K562 (cell line): ENCODE measurements around the gene KIF26B. TPM values are rescaled to one million over a fixed set of nuclear protein-coding genes. Genes with fewer than 3 reads are reported as not detected.

ENCODE experiments used
- ATAC-seq: fragments of 200-7000 bp; cut with Tn5 transposase; 3 replicates; pipeline ENCODE4 v1.9.1; 2020; ENCODE audit warnings: moderate library complexity
- BruUV-seq: library from RNA; stranded (reverse); fragments of 400-500 nt; replicated peaks from 2 replicates; lab custom pipeline; 2021; lab: Mats Ljungman, UMichigan
- CTCF ChIA-PET: fragments of 300-600 bp; formaldehyde crosslinking; extraction: SDS; loops from one replicate; lab custom pipeline; 2021; ENCODE audit warnings: low intra/inter-chr PET ratio; lab: Yijun Ruan, JAX
- POLR2A ChIA-PET: fragments of 300-600, 350-650 bp; sonication (Branson Sonifier 250); formaldehyde crosslinking; extraction: SDS; loops from one replicate; lab custom pipeline; 2021; ENCODE audit warnings: antibody characterized with exemption, inconsistent platforms; lab: Yijun Ruan, JAX
- DNase-seq, 4 experiments: peaks; one replicate each; pipeline versions ENCODE4 v3.0.0 to v3.0.0-alpha.2; 2011 to 2018; ENCODE audit warnings: low spot score in 3 of 4, mixed read lengths in 3 of 4; ENCODE audit errors: extremely low read depth in 1 of 4
- FAIRE-seq: peaks from 2 replicates; lab custom pipeline; 2011; peaks lifted over from hg19 to GRCh38; lab: Jason Lieb, UNC
- H2AFZ ChIP-seq: 2 replicates; pipeline ENCODE4 v1.6.0; 2011; ENCODE audit warnings: low read depth, low read length, control low read depth, inconsistent platforms
- H3K27ac ChIP-seq: fragments of 200-600 bp; 3 replicates; pipeline ENCODE4 v1.8.0; 2011; ENCODE audit warnings: low read depth, mild to moderate bottlenecking, control low read depth, inconsistent platforms, low read length, moderate library complexity, mixed read lengths; ENCODE audit errors: extremely low read depth
- H3K27me3 ChIP-seq, 2 experiments: fragments of 300-600 bp in 1 of 2; 2 replicates in 1 of 2; 3 replicates in 1 of 2; pipeline versions ENCODE4 v1.6.0 to v1.8.0; 2011; ENCODE audit warnings: inconsistent platforms in 2 of 2, low read length in 2 of 2, mild to moderate bottlenecking in 1 of 2, mixed read lengths in 1 of 2, moderate library complexity in 1 of 2; ENCODE audit not compliant: control insufficient read depth in 2 of 2, insufficient read depth in 2 of 2
- H3K36me3 ChIP-seq: fragments of 300-600 bp; 3 replicates; pipeline ENCODE4 v1.8.0; 2011; ENCODE audit warnings: mild to moderate bottlenecking, low read length, inconsistent platforms; ENCODE audit not compliant: control insufficient read depth, insufficient read depth
- H3K4me1 ChIP-seq, 2 experiments: fragments of 200-600 bp in 1 of 2; replicated peaks in 1 of 2; 2 replicates in 1 of 2; 3 replicates in 1 of 2; pipeline versions ENCODE4 v1.5.1 to v1.8.0; 2011; ENCODE audit warnings: inconsistent platforms in 2 of 2, low read length in 2 of 2, mild to moderate bottlenecking in 1 of 2, mixed read lengths in 1 of 2, moderate library complexity in 1 of 2; ENCODE audit not compliant: control insufficient read depth in 2 of 2, insufficient read depth in 2 of 2
- H3K4me2 ChIP-seq: 2 replicates; pipeline ENCODE4 v1.6.1; 2011; ENCODE audit warnings: low read length, control low read depth, inconsistent platforms, mixed read lengths; ENCODE audit not compliant: insufficient read depth
- H3K4me3 ChIP-seq: fragments of 200-600 bp; sonication (generic), shearing (Covaris generic); 2 replicates; pipeline ENCODE4 v1.5.1; 2016; ENCODE audit warnings: control low read depth, inconsistent platforms
- H3K79me2 ChIP-seq: fragments of 200-600 bp; 3 replicates; pipeline ENCODE4 v1.8.0; 2011; ENCODE audit warnings: low read length, inconsistent platforms; ENCODE audit not compliant: control insufficient read depth, insufficient read depth
- H3K9ac ChIP-seq, 2 experiments: 2 replicates each; pipeline versions ENCODE4 v1.6.0 to v1.6.1; 2011; ENCODE audit warnings: low read depth in 2 of 2, low read length in 2 of 2, control low read depth in 1 of 2, inconsistent platforms in 1 of 2, mild to moderate bottlenecking in 1 of 2, mixed read lengths in 1 of 2; ENCODE audit not compliant: insufficient read depth in 1 of 2
- H3K9me1 ChIP-seq: one replicate; pipeline ENCODE4 v1.6.0; 2011; ENCODE audit warnings: inconsistent platforms, mild to moderate bottlenecking, low read length, moderate library complexity; ENCODE audit not compliant: control insufficient read depth, insufficient read depth
- H3K9me3 ChIP-seq: replicated peaks from 2 replicates; pipeline ENCODE4 v1.5.1; 2011; ENCODE audit warnings: low read depth, low read length, inconsistent platforms; ENCODE audit not compliant: control insufficient read depth, insufficient read depth
- H4K20me1 ChIP-seq: replicated peaks from 2 replicates; pipeline ENCODE4 v1.6.1; 2011; ENCODE audit warnings: low read length, inconsistent platforms, mixed read lengths; ENCODE audit not compliant: control insufficient read depth, insufficient read depth
- BMI1 ChIP-seq: fragments of 150-350 bp; IDR thresholded peaks from 2 replicates; pipeline ENCODE4 v1.6.1; 2014; ENCODE audit warnings: low read length
- CBFB ChIP-seq: sonication (generic); formaldehyde crosslinking; IDR thresholded peaks from 2 replicates; pipeline ENCODE4 v1.4.0; 2020; ENCODE audit warnings: mild to moderate bottlenecking, missing genetic modification reagents
- CBX8 ChIP-seq: fragments of 200-600 bp; sonication (generic); IDR thresholded peaks from 2 replicates; pipeline ENCODE4 v1.6.1; 2012; ENCODE audit warnings: borderline replicate concordance, mixed run types, low read depth, mild to moderate bottlenecking, moderate library complexity, mixed read lengths, low read length, control low read depth, inconsistent platforms; ENCODE audit not compliant: poor library complexity, severe bottlenecking; ENCODE audit errors: extremely low read depth
- ELK1 ChIP-seq: sonication (generic); formaldehyde crosslinking; IDR thresholded peaks from 2 replicates; pipeline ENCODE4 v1.8.1; 2022; ENCODE audit warnings: missing genetic modification reagents
- ESRRA ChIP-seq: fragments of 450-650 bp; IDR thresholded peaks from 2 replicates; pipeline ENCODE4 v1.6.1; 2014; ENCODE audit warnings: low read depth, mild to moderate bottlenecking, moderate library complexity, borderline replicate concordance
- HNRNPLL ChIP-seq: fragments of 200-400 bp; formaldehyde crosslinking; IDR thresholded peaks from 2 replicates; pipeline ENCODE4 v1.6.1; 2017; ENCODE audit warnings: low read length, low read depth, mild to moderate bottlenecking; ENCODE audit not compliant: poor library complexity, severe bottlenecking
- KAT7 ChIP-seq: sonication (generic); formaldehyde crosslinking; IDR thresholded peaks from 2 replicates; pipeline ENCODE4 v1.8.0; 2022; ENCODE audit warnings: missing genetic modification reagents, mild to moderate bottlenecking, borderline replicate concordance
- MTA3 ChIP-seq: fragments of 450-650 bp; formaldehyde crosslinking; IDR thresholded peaks from 2 replicates; pipeline ENCODE4 v1.6.1; 2017; ENCODE audit warnings: mild to moderate bottlenecking, borderline replicate concordance
- NFIC ChIP-seq: fragments of 450-650 bp; IDR thresholded peaks from 2 replicates; pipeline ENCODE4 v1.6.1; 2017; ENCODE audit warnings: mild to moderate bottlenecking, inconsistent platforms
- PBX2 ChIP-seq, 2 experiments: IDR thresholded peaks in 1 of 2; conservative IDR thresholded peaks in 1 of 2; 2 replicates each; pipeline ENCODE4 v1.6.1; 2016; ENCODE audit warnings: low read depth in 2 of 2, mild to moderate bottlenecking in 1 of 2, missing compliant biosample characterization in 1 of 2, missing genetic modification characterization in 1 of 2, moderate library complexity in 1 of 2
- POLR3G ChIP-seq: IDR thresholded peaks from 2 replicates; pipeline ENCODE4 v1.6.1; 2011; ENCODE audit not compliant: insufficient read length, insufficient replicate concordance; ENCODE audit errors: extremely low read depth
- RBM34 ChIP-seq: fragments of 200-400 bp; formaldehyde crosslinking; IDR thresholded peaks from 2 replicates; pipeline ENCODE4 v1.6.1; 2018; ENCODE audit warnings: low read length, borderline replicate concordance; ENCODE audit not compliant: insufficient read depth
- SP2 ChIP-seq: IDR thresholded peaks from 2 replicates; pipeline ENCODE4 v1.6.1; 2011; ENCODE audit warnings: mild to moderate bottlenecking, low read depth, low read length, moderate library complexity; ENCODE audit not compliant: poor library complexity, severe bottlenecking; ENCODE audit errors: extremely low read depth
- ZBTB17 ChIP-seq: fragments of 450-650 bp; formaldehyde crosslinking; IDR thresholded peaks from 2 replicates; pipeline ENCODE4 v1.4.0; 2020; ENCODE audit warnings: mild to moderate bottlenecking
- ZBTB2 ChIP-seq: fragments of 450-650 bp; IDR thresholded peaks from 2 replicates; pipeline ENCODE4 v1.6.1; 2016; ENCODE audit warnings: antibody characterized with exemption
- ZNF239 ChIP-seq: fragments of 250-450 bp; sonication (Bioruptor Pico); IDR thresholded peaks from 2 replicates; pipeline ENCODE4 v1.4.0; 2020; ENCODE audit warnings: mild to moderate bottlenecking
- WGBS: fragments of 100-300 bp; shearing (Covaris generic); methylation state at CpG from one replicate; pipeline ENCODE4 v1.1.6; 2016; ENCODE audit warnings: low coverage, mixed read lengths; ENCODE audit not compliant: insufficient coverage; ENCODE audit errors: missing lambda C conversion rate; 5-methylcytosine and 5-hydroxymethylcytosine counted together
- in situ Hi-C: fragments of 300-500 bp; cut with MboI; formaldehyde crosslinking; loops from 4 replicates; pipeline ENCODE4 v1.15.0; 2018; ENCODE audit warnings: inconsistent platforms, mixed read lengths
- intact Hi-C: fragments of 100-400 bp; cut with micrococcal nuclease; formaldehyde crosslinking; loops from 2 replicates; pipeline ENCODE4 v1.14.2; 2022
- polyA plus RNA-seq, 8 experiments: library from polyadenylated mRNA; depleted of rRNA in 4 of 8; stranded (reverse) in 5 of 8; unstranded in 3 of 8; fragments of >200 nt; fragmentation: Nextera tagmentation in 2 of 8; fragmentation: Illumina TruSeq in 1 of 8; extraction: Ambion mirVana in 2 of 8; extraction: Trizol in 1 of 8; gene quantifications; 2 replicates each; pipeline versions ENCODE4 v1.2.1 to v1.2.3, GENCODE V29; 2011 to 2014; ENCODE audit warnings: inconsistent platforms in 1 of 8, missing spikeins in 1 of 8
- total RNA-seq, 7 experiments: library from RNA; depleted of rRNA in 6 of 7; stranded (reverse); fragments of >200 nt in 6 of 7; fragmentation: Illumina TruSeq in 2 of 7; extraction: Trizol in 2 of 7; gene quantifications; 2 replicates each; pipeline versions ENCODE4 v1.2.1 to v1.2.3, GENCODE V29; 2011 to 2021; ENCODE audit warnings: low replicate concordance in 1 of 7

Gene KIF26B
- total and polyA plus RNA-seq, 9 of the 15 experiments (the other 6 are each of a cell fraction or from before 2014, with no cell fraction given): 0.02 to 0.08 (median 0.03) TPM; not detected in 6

- ChIA-PET POLR2A (interaction anchor here (1.0 kb wide), 1 partner anchor 12 kb away, joined by 3 read pairs; no protein-coding TSS in a partner anchor), CTCF (no interaction called here)
- Histone ChIP-seq H3K4me1 (peaks cover 0 to 3% of the 10 kb centered on the region in 2 experiments; a peak in 1 of 5 replicates), H3K4me3 (no peak overlapping the region), H3K9me1 (no peaks in the 10 kb centered on the region), H3K4me2 (no peak overlapping the region), H4K20me1 (peaks cover 3% of the 10 kb centered on the region; the same call in 1 of the 2 replicates), H3K9me3 (no peaks in the 10 kb centered on the region), H3K9ac (no peak overlapping the region), H3K79me2 (no peaks in the 10 kb centered on the region), H3K36me3 (no peaks in the 10 kb centered on the region), H3K27me3 (peaks cover 40 to 68% of the 10 kb centered on the region in 2 experiments), H2AFZ (no peak overlapping the region), H3K27ac (no peak overlapping the region)
- BruUV-seq: no TSS peak
- intact Hi-C loops: no loop called here
- no peak for DNase-seq
- WGBS: 3% methylated on average over 11 of the region's 11 CpGs
- in situ Hi-C loops: no loop called here
- FAIRE-seq: no peak
- ATAC-seq: no peak
- TF ChIP-seq KAT7 (no peak), HNRNPLL (no peak), NFIC (no peak), RBM34 (no peak), MTA3 (no peak), ZBTB17 (CRISPR knock-in tag) (no peak), POLR3G (no peak), ZNF239 (CRISPR knock-in tag) (no peak), ESRRA (no peak), BMI1 (no peak), CBFB (CRISPR knock-in tag) (no peak), SP2 (no peak), ZBTB2 (no peak), PBX2 (CRISPR knock-in tag; IDR thresholded peaks at IDR 0.05; ENCODE audit: low read depth) (no peak), PBX2 (tag; conservative IDR thresholded peaks at IDR 0.05; ENCODE audit: low read depth) (no peak), ELK1 (CRISPR knock-in tag) (no peak), CBX8 (no peak)
Measured at GRCh38 chr1:245245021-245245667, 90.4 kb downstream of the KIF26B start.
